Endothelial cell of umbilical vein (primary cell): ENCODE results near the gene ERBB4.

ENCODE experiments used
- EZH2 ChIP-seq: IDR thresholded peaks from 2 replicates; pipeline ENCODE4 v1.6.1; 2012; ENCODE audit warnings: borderline replicate concordance, low read depth, mild to moderate bottlenecking, moderate library complexity, low read length, inconsistent platforms; ENCODE audit not compliant: severe bottlenecking
- FOS ChIP-seq: IDR thresholded peaks from 2 replicates; pipeline ENCODE4 v1.6.1; 2011; ENCODE audit warnings: mild to moderate bottlenecking, low read length, moderate library complexity, borderline replicate concordance; ENCODE audit not compliant: insufficient read depth
- MYC ChIP-seq: IDR thresholded peaks from one replicate; pipeline ENCODE4 v1.6.1; 2011; ENCODE audit warnings: mild to moderate bottlenecking, low read depth, low read length
- POLR2A ChIP-seq: IDR thresholded peaks from 2 replicates; pipeline ENCODE4 v1.6.1; 2012; ENCODE audit warnings: low read depth, mild to moderate bottlenecking, control low read depth, low read length
- TF ChIP-seq, protein P1 (sequence below), 2 donors: IDR thresholded peaks; 1 replicate in 1 of 2; 2 replicates in 1 of 2; pipeline ENCODE4 v1.5.1; 2011; ENCODE audit warnings: low read length in 2 of 2, mild to moderate bottlenecking in 2 of 2, moderate library complexity in 2 of 2, control low read depth in 1 of 2, inconsistent platforms in 1 of 2, low read depth in 1 of 2; ENCODE audit not compliant: insufficient read depth in 1 of 2; ENCODE audit errors: extremely low read depth in 1 of 2

DNA sequence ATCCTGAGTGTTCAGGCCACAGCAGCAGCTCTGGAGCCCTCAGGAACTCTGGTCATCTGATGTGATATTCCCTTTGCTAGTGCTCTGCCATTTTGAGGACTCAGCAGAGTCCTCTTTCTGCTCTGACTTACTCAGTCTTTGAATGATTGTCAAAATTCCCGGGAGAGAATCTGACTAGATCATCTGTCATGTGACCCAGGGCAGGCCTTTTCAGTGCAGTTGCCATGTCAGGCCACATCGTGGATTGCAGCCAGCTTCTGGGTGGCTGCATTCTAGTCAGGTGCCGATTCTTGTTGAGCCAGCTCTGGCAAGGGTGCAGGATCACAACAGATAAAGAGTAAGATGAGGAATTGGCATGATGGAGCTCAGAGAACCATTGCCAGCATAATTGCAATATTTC is 1186.6 kb downstream of the ERBB4 start:
- TF ChIP-seq, protein P1, sequence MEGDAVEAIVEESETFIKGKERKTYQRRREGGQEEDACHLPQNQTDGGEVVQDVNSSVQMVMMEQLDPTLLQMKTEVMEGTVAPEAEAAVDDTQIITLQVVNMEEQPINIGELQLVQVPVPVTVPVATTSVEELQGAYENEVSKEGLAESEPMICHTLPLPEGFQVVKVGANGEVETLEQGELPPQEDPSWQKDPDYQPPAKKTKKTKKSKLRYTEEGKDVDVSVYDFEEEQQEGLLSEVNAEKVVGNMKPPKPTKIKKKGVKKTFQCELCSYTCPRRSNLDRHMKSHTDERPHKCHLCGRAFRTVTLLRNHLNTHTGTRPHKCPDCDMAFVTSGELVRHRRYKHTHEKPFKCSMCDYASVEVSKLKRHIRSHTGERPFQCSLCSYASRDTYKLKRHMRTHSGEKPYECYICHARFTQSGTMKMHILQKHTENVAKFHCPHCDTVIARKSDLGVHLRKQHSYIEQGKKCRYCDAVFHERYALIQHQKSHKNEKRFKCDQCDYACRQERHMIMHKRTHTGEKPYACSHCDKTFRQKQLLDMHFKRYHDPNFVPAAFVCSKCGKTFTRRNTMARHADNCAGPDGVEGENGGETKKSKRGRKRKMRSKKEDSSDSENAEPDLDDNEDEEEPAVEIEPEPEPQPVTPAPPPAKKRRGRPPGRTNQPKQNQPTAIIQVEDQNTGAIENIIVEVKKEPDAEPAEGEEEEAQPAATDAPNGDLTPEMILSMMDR (IDR thresholded peaks at IDR 0.05; ENCODE audit: extremely low read depth in 1 of 2, insufficient read depth in 1 of 2, low read depth in 1 of 2, low read length in 2 of 2) = no peak
- TF ChIP-seq MYC (no peak), POLR2A (no peak), EZH2 (no peak), FOS (no peak)
